ENCODE results near the gene ANKMY2.

DNA sequence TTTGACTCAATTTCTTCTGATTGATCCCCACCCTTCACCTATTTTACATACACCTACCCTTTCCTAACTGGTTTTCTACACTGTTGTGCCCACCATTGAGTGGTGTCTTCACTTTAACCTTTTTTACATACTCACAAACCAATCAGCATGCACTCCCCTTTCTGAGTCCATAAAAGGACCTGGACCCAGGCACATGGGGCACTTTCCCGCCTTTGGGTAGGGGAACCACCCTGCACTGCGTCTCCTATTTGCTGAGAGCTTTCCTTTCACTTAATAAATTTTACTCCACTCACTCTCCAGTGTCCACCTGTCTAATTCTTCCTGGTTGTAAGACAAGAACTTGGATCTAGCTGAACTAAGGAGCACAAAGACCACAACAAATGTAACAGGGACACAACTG, 33.8 kb downstream of the ANKMY2 start:
- TF ChIP-seq, protein P1, sequence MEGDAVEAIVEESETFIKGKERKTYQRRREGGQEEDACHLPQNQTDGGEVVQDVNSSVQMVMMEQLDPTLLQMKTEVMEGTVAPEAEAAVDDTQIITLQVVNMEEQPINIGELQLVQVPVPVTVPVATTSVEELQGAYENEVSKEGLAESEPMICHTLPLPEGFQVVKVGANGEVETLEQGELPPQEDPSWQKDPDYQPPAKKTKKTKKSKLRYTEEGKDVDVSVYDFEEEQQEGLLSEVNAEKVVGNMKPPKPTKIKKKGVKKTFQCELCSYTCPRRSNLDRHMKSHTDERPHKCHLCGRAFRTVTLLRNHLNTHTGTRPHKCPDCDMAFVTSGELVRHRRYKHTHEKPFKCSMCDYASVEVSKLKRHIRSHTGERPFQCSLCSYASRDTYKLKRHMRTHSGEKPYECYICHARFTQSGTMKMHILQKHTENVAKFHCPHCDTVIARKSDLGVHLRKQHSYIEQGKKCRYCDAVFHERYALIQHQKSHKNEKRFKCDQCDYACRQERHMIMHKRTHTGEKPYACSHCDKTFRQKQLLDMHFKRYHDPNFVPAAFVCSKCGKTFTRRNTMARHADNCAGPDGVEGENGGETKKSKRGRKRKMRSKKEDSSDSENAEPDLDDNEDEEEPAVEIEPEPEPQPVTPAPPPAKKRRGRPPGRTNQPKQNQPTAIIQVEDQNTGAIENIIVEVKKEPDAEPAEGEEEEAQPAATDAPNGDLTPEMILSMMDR (IDR thresholded peaks at IDR 0.05) = no peak
- no peak for TF ChIP-seq POLR2A (IDR thresholded peaks at IDR 0.05)
